ENCODE measurements around the gene KCTD17. TPM values are rescaled to one million over a fixed set of nuclear protein-coding genes. Genes with fewer than 3 reads are reported as not detected.

Gene KCTD17
- total RNA-seq, 1 experiment from 2014 or later: 32.7 TPM

- intact Hi-C loops (cut with micrococcal nuclease; ENCODE audit: unreplicated experiment): no loop called here
- Histone ChIP-seq H3K27me3 (ENCODE audit: control insufficient read depth, insufficient read depth, low read length) (no peaks in the 10 kb centered on the region), H3K4me3 (ENCODE audit: low read depth in 2 of 2, low read length in 2 of 2) (no peak overlapping the region), H3K36me3 (ENCODE audit: control insufficient read depth, insufficient read depth, low read length) (no peaks in the 10 kb centered on the region), H3K4me1 (ENCODE audit: control insufficient read depth, insufficient read depth, low read length) (peaks cover 4% of the 10 kb centered on the region), H3K27ac (ENCODE audit: low read length) (no peak overlapping the region), H3K9me3 (ENCODE audit: control insufficient read depth, insufficient read depth, low read depth, low read length) (no peaks in the 10 kb centered on the region)
- CTCF ChIA-PET: no interaction called here
- BruUV-seq (replicated peaks): no TSS peak
- in situ Hi-C loops (cut with HindIII; ENCODE audit: low pct_unique_long_range_greater_than_20kb, low sequenced_read_pairs): no loop called here
- ATAC-seq: no peak
- TF ChIP-seq TCF7L2 (IDR thresholded peaks at IDR 0.05; ENCODE audit: low read depth, low read length) (no peak), SIN3A (IDR thresholded peaks at IDR 0.05; ENCODE audit: borderline replicate concordance, insufficient read depth, low read depth, low read length) (no peak), REST (IDR thresholded peaks at IDR 0.05; ENCODE audit: insufficient read depth in 1 of 2, low read depth in 2 of 2, low read length in 1 of 2) (no peak), CTCF (IDR thresholded peaks at IDR 0.05) (no peak), POLR2AphosphoS5 (IDR thresholded peaks at IDR 0.05; ENCODE audit: low read depth, low read length) (no peak)
- no peak for DNase-seq (ENCODE audit: low read depth, low spot score)
- POLR2A ChIA-PET: interaction anchor here (0.6 kb wide), 1 partner anchor 590 kb away, joined by 7 read pairs; no protein-coding TSS in a partner anchor
Measured at GRCh38 chr22:37014415-37014806, 37.1 kb upstream of the KCTD17 start.

GRCh38 chr22:37014835-37015586 lies 36.5 kb upstream of the KCTD17 start:
- no peaks in the 10 kb centered on the region for H3K36me3 ChIP-seq (ENCODE audit: control insufficient read depth, insufficient read depth, low read length)
- TF ChIP-seq REST (IDR thresholded peaks at IDR 0.05; ENCODE audit: insufficient read depth in 1 of 2, low read depth in 2 of 2, low read length in 1 of 2): no peak
- TF ChIP-seq TCF7L2 (IDR thresholded peaks at IDR 0.05; ENCODE audit: low read depth, low read length): no peak
- TF ChIP-seq CTCF (IDR thresholded peaks at IDR 0.05): no peak
- TF ChIP-seq POLR2AphosphoS5 (IDR thresholded peaks at IDR 0.05; ENCODE audit: low read depth, low read length): no peak
- no peak for TF ChIP-seq SIN3A (IDR thresholded peaks at IDR 0.05; ENCODE audit: borderline replicate concordance, insufficient read depth, low read depth, low read length)
- ATAC-seq (no peak), DNase-seq (ENCODE audit: low read depth, low spot score) (no peak)
- no peak overlapping the region for H3K4me3 ChIP-seq (ENCODE audit: low read depth in 2 of 2, low read length in 2 of 2)
- intact Hi-C loops (cut with micrococcal nuclease; ENCODE audit: unreplicated experiment) (no loop called here), in situ Hi-C loops (cut with HindIII; ENCODE audit: low pct_unique_long_range_greater_than_20kb, low sequenced_read_pairs) (no loop called here)
- H3K4me1 ChIP-seq (ENCODE audit: control insufficient read depth, insufficient read depth, low read length): peaks cover 4% of the 10 kb centered on the region
- ChIA-PET POLR2A (interaction anchor here (0.6 kb wide), 2 partner anchors 186 to 590 kb away, joined by 7 to 15 read pairs; no protein-coding TSS in a partner anchor), CTCF (no interaction called here)
- no peaks in the 10 kb centered on the region for H3K9me3 ChIP-seq (ENCODE audit: control insufficient read depth, insufficient read depth, low read depth, low read length)
- no TSS peak for BruUV-seq (replicated peaks)
- no peaks in the 10 kb centered on the region for H3K27me3 ChIP-seq (ENCODE audit: control insufficient read depth, insufficient read depth, low read length)
- H3K27ac ChIP-seq (ENCODE audit: low read length): no peak overlapping the region

All from Panc1 (cell line).